WTC11 (cell line): Measurements from ENCODE around the gene GNS. TPM values are rescaled to one million over a fixed set of nuclear protein-coding genes. Genes with fewer than 3 reads are reported as not detected.
A peak's percentile ranks its signal among the peaks of the same experiment; 100 is the strongest.

ENCODE experiments used
- ATAC-seq: fragments of 200-7000 bp; cut with Tn5 transposase; 2 replicates; pipeline ENCODE4 v1.10.0; 2021; ENCODE audit warnings: mild to moderate bottlenecking, moderate library complexity
- CTCF ChIA-PET: fragments of 300-600 bp; sonication (Branson Sonifier 250); formaldehyde crosslinking; loops from one replicate; lab custom pipeline; 2021; ENCODE audit warnings: antibody characterized with exemption; lab: Charles Lee
- POLR2A ChIA-PET: fragments of 350-600 bp; sonication (Branson Sonifier 250); formaldehyde crosslinking; loops from one replicate; lab custom pipeline; 2021; ENCODE audit warnings: antibody characterized with exemption; lab: Charles Lee
- DNase-seq: peaks from one replicate; pipeline ENCODE4 v3.0.0; 2021; ENCODE audit warnings: low spot score
- H3K27ac Mint-ChIP-seq: 2 replicates; pipeline ENCODE4 v1.8.0; 2021; ENCODE audit warnings: mixed read lengths
- H3K27me3 Mint-ChIP-seq: 2 replicates; pipeline ENCODE4 v1.8.0; 2021; ENCODE audit warnings: low read depth, mild to moderate bottlenecking, moderate library complexity, mixed read lengths
- H3K36me3 Mint-ChIP-seq: 2 replicates; pipeline ENCODE4 v1.8.0; 2021; ENCODE audit warnings: mixed read lengths
- H3K4me1 Mint-ChIP-seq: 2 replicates; pipeline ENCODE4 v1.8.0; 2022; ENCODE audit warnings: mixed read lengths
- H3K4me3 Mint-ChIP-seq: 2 replicates; pipeline ENCODE4 v1.8.0; 2021; ENCODE audit warnings: mild to moderate bottlenecking, moderate library complexity, mixed read lengths
- H3K9me3 Mint-ChIP-seq: 2 replicates; pipeline ENCODE4 v1.8.0; 2021; ENCODE audit warnings: mixed read lengths
- ESRRA ChIP-seq: sonication (generic); formaldehyde crosslinking; IDR thresholded peaks from 2 replicates; pipeline ENCODE4 v1.8.1; 2022; ENCODE audit warnings: mild to moderate bottlenecking, missing genetic modification reagents, borderline replicate concordance
- FOXK1 ChIP-seq: sonication (generic); formaldehyde crosslinking; IDR thresholded peaks from 2 replicates; pipeline ENCODE4 v1.8.0; 2022; ENCODE audit warnings: mild to moderate bottlenecking, moderate library complexity, missing genetic modification reagents
- HMGA2 ChIP-seq: fragments of 250-450 bp; sonication (Bioruptor Pico); IDR thresholded peaks from 2 replicates; pipeline ENCODE4 v1.4.0; 2021; ENCODE audit warnings: mild to moderate bottlenecking, moderate library complexity
- MXD4 ChIP-seq: fragments of 250-450 bp; sonication (Bioruptor Pico); IDR thresholded peaks from 2 replicates; pipeline ENCODE4 v1.8.0; 2021; ENCODE audit warnings: mild to moderate bottlenecking, moderate library complexity, borderline replicate concordance
- MYBL2 ChIP-seq: sonication (generic); formaldehyde crosslinking; IDR thresholded peaks from 2 replicates; pipeline ENCODE4 v1.8.1; 2023; ENCODE audit warnings: mild to moderate bottlenecking, moderate library complexity, missing genetic modification reagents
- NFE2L1 ChIP-seq: sonication (generic); formaldehyde crosslinking; IDR thresholded peaks from 2 replicates; pipeline ENCODE4 v1.8.1; 2023; ENCODE audit warnings: missing genetic modification reagents
- NR3C1 ChIP-seq: sonication (generic); formaldehyde crosslinking; conservative IDR thresholded peaks from 2 replicates; pipeline ENCODE4 v1.8.1; 2023; ENCODE audit warnings: low read depth, mild to moderate bottlenecking, missing genetic modification reagents
- RORB ChIP-seq: fragments of 250-450 bp; sonication (Bioruptor Pico); IDR thresholded peaks from 2 replicates; pipeline ENCODE4 v1.9.0; 2021; ENCODE audit warnings: mild to moderate bottlenecking
- SMAD4 ChIP-seq: sonication (generic); formaldehyde crosslinking; IDR thresholded peaks from 2 replicates; pipeline ENCODE4 v1.8.0; 2022; ENCODE audit warnings: mild to moderate bottlenecking, missing genetic modification reagents
- ZNF121 ChIP-seq: sonication (generic); formaldehyde crosslinking; IDR thresholded peaks from 2 replicates; pipeline ENCODE4 v1.8.0; 2023; ENCODE audit warnings: missing genetic modification reagents
- ZNF219 ChIP-seq: sonication (generic); formaldehyde crosslinking; IDR thresholded peaks from 2 replicates; pipeline ENCODE4 v1.8.0; 2023; ENCODE audit warnings: missing genetic modification reagents, mild to moderate bottlenecking, borderline replicate concordance
- ZNF317 ChIP-seq: sonication (generic); formaldehyde crosslinking; IDR thresholded peaks from 2 replicates; pipeline ENCODE4 v1.8.1; 2023; ENCODE audit warnings: low read depth, mild to moderate bottlenecking, moderate library complexity, missing genetic modification reagents, borderline replicate concordance
- total RNA-seq: library from RNA; stranded (reverse); gene quantifications from 3 replicates; pipeline ENCODE4 v1.2.3, GENCODE V29; 2021
- TF ChIP-seq, protein P1 (sequence below): fragments of 200-600 bp; IDR thresholded peaks from 2 replicates; pipeline ENCODE4 v1.8.0; 2022; ENCODE audit warnings: antibody characterized with exemption
- TF ChIP-seq, protein P2 (sequence below): sonication (generic); formaldehyde crosslinking; IDR thresholded peaks from 2 replicates; pipeline ENCODE4 v1.8.1; 2023; ENCODE audit warnings: mild to moderate bottlenecking, moderate library complexity, missing genetic modification reagents
- TF ChIP-seq, protein P3 (sequence below): sonication (generic); formaldehyde crosslinking; IDR thresholded peaks from 2 replicates; pipeline ENCODE4 v1.8.1; 2022; ENCODE audit warnings: low read depth, missing genetic modification reagents, borderline replicate concordance
- TF ChIP-seq, protein P4 (sequence below): sonication (generic); formaldehyde crosslinking; IDR thresholded peaks from 2 replicates; pipeline ENCODE4 v1.8.1; 2023; ENCODE audit warnings: mild to moderate bottlenecking, missing genetic modification reagents
- TF ChIP-seq, protein P5 (sequence below): sonication (generic); formaldehyde crosslinking; IDR thresholded peaks from 2 replicates; pipeline ENCODE4 v1.8.0; 2023; ENCODE audit warnings: missing genetic modification reagents
- TF ChIP-seq, protein P6 (sequence below): sonication (generic); formaldehyde crosslinking; IDR thresholded peaks from 2 replicates; pipeline ENCODE4 v1.8.1; 2022; ENCODE audit warnings: mild to moderate bottlenecking, missing genetic modification reagents, moderate library complexity, borderline replicate concordance
- TF ChIP-seq, protein P7 (sequence below): sonication (generic); formaldehyde crosslinking; IDR thresholded peaks from 2 replicates; pipeline ENCODE4 v1.8.1; 2023; ENCODE audit warnings: mild to moderate bottlenecking, missing genetic modification reagents, borderline replicate concordance

Gene GNS
- total RNA-seq, 1 experiment from 2014 or later, result 24.7 TPM

DNA sequence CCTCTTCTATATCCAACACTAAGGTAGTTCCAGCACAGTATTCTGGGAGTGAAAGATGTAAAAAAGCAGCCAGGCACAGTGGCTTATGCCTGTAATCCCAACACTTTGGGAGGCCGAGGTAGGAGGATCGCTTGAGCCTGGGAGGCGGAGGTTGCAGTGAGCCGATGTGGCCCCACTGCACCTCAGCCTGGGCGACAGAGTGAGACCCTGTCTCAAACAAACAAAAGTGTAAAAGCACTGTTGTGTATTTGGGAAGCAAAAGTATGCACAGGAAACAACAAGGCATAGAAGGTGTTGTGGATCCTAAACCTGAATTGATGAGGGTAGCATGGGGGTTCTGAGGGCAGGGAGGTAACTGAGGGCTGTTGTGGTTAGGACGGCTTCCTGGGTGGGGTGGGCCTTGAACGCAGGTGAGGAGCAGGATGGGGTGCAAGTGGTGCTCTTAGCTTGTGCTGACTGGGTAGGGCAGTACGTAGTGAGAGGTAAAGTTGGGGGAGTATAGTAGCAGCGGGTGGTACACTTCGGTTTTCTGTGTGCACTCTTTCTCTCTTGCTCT is 84.8 kb downstream of the GNS start:
- peak overlapping the region; percentile 78 for H3K27ac Mint-ChIP-seq
- ATAC-seq (no peak), DNase-seq (no peak)
- TF ChIP-seq FOXK1 (CRISPR knock-in tag) (no peak), ZNF121 (CRISPR knock-in tag) (peak; percentile 90)
- H3K4me1 Mint-ChIP-seq, result peaks cover 70% of the 10 kb centered on the region
- POLR2A ChIA-PET, result no interaction called here
- no peaks in the 10 kb centered on the region for H3K36me3 Mint-ChIP-seq
- H3K9me3 Mint-ChIP-seq, result no peaks in the 10 kb centered on the region
- no peaks in the 10 kb centered on the region for H3K27me3 Mint-ChIP-seq
- no peak overlapping the region; the same call in 1 of the 2 replicates for H3K4me3 Mint-ChIP-seq
- CTCF ChIA-PET, result no interaction called here

DNA sequence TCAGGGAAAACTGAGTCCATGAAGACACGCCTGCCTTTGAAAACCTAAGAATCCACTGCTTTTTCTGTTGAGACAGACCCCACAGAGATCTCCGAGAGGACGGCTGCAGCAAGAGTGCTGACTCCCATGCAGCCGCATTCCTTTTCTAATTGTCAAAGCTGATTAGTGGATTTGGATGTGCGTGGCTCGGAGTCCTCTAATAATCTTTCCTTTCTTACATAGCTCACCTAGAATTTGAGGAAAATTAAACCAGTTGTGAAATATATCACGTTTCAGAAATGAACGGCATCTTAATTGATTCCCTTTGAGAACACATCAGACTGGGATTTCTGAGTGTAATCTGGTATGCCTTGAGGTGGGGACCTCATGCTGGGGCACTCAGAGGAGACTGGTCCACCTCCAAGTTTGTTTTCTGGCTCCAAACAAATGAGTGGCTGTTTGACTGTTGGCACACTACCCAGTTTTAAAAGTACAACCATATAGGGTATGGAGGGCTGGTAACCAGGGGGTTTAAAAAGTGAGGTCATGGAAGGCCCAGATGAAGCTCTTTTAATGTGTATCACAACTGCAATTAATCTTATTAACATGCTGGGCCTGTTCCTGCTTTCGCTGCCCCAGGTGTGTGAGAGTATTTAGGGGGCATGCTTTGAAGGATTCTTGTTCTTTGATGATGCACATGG is 85.6 kb downstream of the GNS start:
- Mint-ChIP-seq H3K4me3 (no peak overlapping the region; the same call in 1 of the 2 replicates), H3K36me3 (no peaks in the 10 kb centered on the region), H3K9me3 (no peaks in the 10 kb centered on the region), H3K27me3 (no peaks in the 10 kb centered on the region), H3K4me1 (peaks cover 77% of the 10 kb centered on the region), H3K27ac (peak overlapping the region; percentile 77)
- TF ChIP-seq, protein P1, sequence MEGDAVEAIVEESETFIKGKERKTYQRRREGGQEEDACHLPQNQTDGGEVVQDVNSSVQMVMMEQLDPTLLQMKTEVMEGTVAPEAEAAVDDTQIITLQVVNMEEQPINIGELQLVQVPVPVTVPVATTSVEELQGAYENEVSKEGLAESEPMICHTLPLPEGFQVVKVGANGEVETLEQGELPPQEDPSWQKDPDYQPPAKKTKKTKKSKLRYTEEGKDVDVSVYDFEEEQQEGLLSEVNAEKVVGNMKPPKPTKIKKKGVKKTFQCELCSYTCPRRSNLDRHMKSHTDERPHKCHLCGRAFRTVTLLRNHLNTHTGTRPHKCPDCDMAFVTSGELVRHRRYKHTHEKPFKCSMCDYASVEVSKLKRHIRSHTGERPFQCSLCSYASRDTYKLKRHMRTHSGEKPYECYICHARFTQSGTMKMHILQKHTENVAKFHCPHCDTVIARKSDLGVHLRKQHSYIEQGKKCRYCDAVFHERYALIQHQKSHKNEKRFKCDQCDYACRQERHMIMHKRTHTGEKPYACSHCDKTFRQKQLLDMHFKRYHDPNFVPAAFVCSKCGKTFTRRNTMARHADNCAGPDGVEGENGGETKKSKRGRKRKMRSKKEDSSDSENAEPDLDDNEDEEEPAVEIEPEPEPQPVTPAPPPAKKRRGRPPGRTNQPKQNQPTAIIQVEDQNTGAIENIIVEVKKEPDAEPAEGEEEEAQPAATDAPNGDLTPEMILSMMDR, result no peak
- TF ChIP-seq, protein P2, sequence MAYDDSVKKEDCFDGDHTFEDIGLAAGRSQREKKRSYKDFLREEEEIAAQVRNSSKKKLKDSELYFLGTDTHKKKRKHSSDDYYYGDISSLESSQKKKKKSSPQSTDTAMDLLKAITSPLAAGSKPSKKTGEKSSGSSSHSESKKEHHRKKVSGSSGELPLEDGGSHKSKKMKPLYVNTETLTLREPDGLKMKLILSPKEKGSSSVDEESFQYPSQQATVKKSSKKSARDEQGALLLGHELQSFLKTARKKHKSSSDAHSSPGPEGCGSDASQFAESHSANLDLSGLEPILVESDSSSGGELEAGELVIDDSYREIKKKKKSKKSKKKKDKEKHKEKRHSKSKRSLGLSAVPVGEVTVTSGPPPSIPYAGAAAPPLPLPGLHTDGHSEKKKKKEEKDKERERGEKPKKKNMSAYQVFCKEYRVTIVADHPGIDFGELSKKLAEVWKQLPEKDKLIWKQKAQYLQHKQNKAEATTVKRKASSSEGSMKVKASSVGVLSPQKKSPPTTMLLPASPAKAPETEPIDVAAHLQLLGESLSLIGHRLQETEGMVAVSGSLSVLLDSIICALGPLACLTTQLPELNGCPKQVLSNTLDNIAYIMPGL (CRISPR knock-in tag), result no peak
- TF ChIP-seq, protein P3, sequence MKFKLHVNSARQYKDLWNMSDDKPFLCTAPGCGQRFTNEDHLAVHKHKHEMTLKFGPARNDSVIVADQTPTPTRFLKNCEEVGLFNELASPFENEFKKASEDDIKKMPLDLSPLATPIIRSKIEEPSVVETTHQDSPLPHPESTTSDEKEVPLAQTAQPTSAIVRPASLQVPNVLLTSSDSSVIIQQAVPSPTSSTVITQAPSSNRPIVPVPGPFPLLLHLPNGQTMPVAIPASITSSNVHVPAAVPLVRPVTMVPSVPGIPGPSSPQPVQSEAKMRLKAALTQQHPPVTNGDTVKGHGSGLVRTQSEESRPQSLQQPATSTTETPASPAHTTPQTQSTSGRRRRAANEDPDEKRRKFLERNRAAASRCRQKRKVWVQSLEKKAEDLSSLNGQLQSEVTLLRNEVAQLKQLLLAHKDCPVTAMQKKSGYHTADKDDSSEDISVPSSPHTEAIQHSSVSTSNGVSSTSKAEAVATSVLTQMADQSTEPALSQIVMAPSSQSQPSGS (CRISPR knock-in tag), result no peak
- TF ChIP-seq HMGA2 (no peak), ZNF317 (CRISPR knock-in tag) (no peak), SMAD4 (CRISPR knock-in tag) (no peak), NFE2L1 (CRISPR knock-in tag) (no peak), NR3C1 (no peak), MXD4 (CRISPR knock-in tag) (no peak), RORB (no peak), MYBL2 (no peak)
- TF ChIP-seq, protein P4, sequence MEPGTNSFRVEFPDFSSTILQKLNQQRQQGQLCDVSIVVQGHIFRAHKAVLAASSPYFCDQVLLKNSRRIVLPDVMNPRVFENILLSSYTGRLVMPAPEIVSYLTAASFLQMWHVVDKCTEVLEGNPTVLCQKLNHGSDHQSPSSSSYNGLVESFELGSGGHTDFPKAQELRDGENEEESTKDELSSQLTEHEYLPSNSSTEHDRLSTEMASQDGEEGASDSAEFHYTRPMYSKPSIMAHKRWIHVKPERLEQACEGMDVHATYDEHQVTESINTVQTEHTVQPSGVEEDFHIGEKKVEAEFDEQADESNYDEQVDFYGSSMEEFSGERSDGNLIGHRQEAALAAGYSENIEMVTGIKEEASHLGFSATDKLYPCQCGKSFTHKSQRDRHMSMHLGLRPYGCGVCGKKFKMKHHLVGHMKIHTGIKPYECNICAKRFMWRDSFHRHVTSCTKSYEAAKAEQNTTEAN, result no peak
- TF ChIP-seq, protein P5, sequence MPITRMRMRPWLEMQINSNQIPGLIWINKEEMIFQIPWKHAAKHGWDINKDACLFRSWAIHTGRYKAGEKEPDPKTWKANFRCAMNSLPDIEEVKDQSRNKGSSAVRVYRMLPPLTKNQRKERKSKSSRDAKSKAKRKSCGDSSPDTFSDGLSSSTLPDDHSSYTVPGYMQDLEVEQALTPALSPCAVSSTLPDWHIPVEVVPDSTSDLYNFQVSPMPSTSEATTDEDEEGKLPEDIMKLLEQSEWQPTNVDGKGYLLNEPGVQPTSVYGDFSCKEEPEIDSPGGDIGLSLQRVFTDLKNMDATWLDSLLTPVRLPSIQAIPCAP, result no peak
- POLR2A ChIA-PET, result no interaction called here
- CTCF ChIA-PET, result no interaction called here
- ATAC-seq, result peak; percentile 25
- no peak for DNase-seq

DNA sequence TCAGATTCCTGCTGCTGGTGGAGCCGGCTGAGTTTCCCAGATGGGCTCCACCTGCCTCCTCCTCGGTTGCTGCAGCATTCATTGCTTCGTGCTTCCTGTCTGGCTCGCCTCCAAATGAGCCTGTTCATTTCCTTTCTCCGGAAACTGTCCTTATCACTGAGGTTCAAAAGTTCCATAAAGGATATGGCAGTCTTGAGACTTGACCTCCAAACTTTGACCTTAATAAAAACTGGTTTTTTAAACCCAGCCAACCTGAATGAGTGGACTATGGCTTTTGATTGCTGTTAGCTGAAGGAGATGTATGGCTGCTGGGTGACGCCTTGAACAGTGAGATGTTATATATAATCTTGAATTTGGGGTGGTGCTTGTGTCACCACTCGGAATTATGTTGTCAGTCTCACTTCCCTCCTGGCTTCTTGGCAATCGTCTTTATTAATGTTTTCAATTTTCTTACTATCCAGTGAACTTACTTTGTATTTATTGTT is 86.2 kb downstream of the GNS start:
- Mint-ChIP-seq H3K36me3 (no peaks in the 10 kb centered on the region), H3K9me3 (no peaks in the 10 kb centered on the region), H3K4me3 (no peak overlapping the region; the same call in 1 of the 2 replicates), H3K27me3 (no peaks in the 10 kb centered on the region), H3K4me1 (peaks cover 77% of the 10 kb centered on the region), H3K27ac (peak overlapping the region; percentile 63)
- DNase-seq (no peak), ATAC-seq (no peak)
- POLR2A ChIA-PET, result no interaction called here
- CTCF ChIA-PET, result interaction anchor here (0.8 kb wide), 1 partner anchor 25 kb away, joined by 3 read pairs; no protein-coding TSS in a partner anchor
- TF ChIP-seq, protein P6, sequence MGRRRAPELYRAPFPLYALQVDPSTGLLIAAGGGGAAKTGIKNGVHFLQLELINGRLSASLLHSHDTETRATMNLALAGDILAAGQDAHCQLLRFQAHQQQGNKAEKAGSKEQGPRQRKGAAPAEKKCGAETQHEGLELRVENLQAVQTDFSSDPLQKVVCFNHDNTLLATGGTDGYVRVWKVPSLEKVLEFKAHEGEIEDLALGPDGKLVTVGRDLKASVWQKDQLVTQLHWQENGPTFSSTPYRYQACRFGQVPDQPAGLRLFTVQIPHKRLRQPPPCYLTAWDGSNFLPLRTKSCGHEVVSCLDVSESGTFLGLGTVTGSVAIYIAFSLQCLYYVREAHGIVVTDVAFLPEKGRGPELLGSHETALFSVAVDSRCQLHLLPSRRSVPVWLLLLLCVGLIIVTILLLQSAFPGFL (CRISPR knock-in tag), result no peak
- TF ChIP-seq HMGA2, result no peak
- no peak for TF ChIP-seq ZNF219 (CRISPR knock-in tag)
- TF ChIP-seq ESRRA, result no peak
- no peak for TF ChIP-seq RORB
- TF ChIP-seq, protein P7, sequence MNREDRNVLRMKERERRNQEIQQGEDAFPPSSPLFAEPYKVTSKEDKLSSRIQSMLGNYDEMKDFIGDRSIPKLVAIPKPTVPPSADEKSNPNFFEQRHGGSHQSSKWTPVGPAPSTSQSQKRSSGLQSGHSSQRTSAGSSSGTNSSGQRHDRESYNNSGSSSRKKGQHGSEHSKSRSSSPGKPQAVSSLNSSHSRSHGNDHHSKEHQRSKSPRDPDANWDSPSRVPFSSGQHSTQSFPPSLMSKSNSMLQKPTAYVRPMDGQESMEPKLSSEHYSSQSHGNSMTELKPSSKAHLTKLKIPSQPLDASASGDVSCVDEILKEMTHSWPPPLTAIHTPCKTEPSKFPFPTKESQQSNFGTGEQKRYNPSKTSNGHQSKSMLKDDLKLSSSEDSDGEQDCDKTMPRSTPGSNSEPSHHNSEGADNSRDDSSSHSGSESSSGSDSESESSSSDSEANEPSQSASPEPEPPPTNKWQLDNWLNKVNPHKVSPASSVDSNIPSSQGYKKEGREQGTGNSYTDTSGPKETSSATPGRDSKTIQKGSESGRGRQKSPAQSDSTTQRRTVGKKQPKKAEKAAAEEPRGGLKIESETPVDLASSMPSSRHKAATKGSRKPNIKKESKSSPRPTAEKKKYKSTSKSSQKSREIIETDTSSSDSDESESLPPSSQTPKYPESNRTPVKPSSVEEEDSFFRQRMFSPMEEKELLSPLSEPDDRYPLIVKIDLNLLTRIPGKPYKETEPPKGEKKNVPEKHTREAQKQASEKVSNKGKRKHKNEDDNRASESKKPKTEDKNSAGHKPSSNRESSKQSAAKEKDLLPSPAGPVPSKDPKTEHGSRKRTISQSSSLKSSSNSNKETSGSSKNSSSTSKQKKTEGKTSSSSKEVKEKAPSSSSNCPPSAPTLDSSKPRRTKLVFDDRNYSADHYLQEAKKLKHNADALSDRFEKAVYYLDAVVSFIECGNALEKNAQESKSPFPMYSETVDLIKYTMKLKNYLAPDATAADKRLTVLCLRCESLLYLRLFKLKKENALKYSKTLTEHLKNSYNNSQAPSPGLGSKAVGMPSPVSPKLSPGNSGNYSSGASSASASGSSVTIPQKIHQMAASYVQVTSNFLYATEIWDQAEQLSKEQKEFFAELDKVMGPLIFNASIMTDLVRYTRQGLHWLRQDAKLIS (CRISPR knock-in tag), result no peak
- no peak for TF ChIP-seq SMAD4 (CRISPR knock-in tag)
